IMR-90 (cell line): ENCODE measurements around the gene C6orf89.

Source experiments
- CEBPB ChIP-seq: IDR thresholded peaks from 2 replicates; pipeline ENCODE4 v1.6.1; 2012; ENCODE audit warnings: low read depth, low read length, improper control_type of control experiment
- POLR2A ChIP-seq: IDR thresholded peaks from 2 replicates; pipeline ENCODE4 v1.6.1; 2012; ENCODE audit warnings: mild to moderate bottlenecking, low read depth, low read length

DNA sequence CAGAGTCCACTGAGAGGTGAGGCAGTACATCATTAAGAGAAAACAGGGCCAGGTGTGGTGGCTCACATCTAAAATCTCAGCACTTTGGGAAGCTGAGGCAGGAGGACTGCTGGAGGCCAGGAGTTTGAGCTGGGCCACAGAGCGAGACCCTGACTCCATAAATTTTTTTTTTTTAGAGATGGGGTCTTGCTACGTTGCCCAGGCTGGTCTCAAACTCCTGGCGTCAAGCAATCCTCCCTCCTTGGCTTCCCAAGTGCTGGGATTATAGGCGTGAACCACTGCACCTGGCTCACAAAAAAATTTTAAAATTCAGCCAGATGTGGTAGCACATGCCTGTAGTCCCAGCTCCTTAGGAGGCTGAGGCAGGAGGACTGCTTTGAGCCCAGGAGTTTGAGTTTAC, 28.4 kb upstream of the C6orf89 start:
- TF ChIP-seq CEBPB (no peak), POLR2A (no peak)
